H1 (cell line): ENCODE data around the gene MDFIC. TPM values are rescaled to one million over a fixed set of nuclear protein-coding genes. Genes with fewer than 3 reads are reported as not detected.

Source experiments
- CTCF ChIA-PET: fragments of 300-600 bp; sonication (Branson Sonifier 250); formaldehyde crosslinking; loops from one replicate; lab custom pipeline; 2021; ENCODE audit not compliant: partially characterized antibody; lab: Charles Lee
- POLR2A ChIA-PET: fragments of 300-600 bp; sonication (Branson Sonifier 250); formaldehyde crosslinking; loops from one replicate; lab custom pipeline; 2021; ENCODE audit warnings: inconsistent platforms; ENCODE audit not compliant: partially characterized antibody; lab: Charles Lee
- DNase-seq, 2 experiments: peaks; one replicate each; pipeline versions ENCODE4 v3.0.0 to v3.0.0-alpha.2; 2010 to 2022; ENCODE audit warnings: low spot score in 2 of 2, low read depth in 1 of 2, mixed read lengths in 1 of 2
- FAIRE-seq: peaks from 2 replicates; lab custom pipeline; 2011; peaks lifted over from hg19 to GRCh38; lab: Jason Lieb, UNC
- H2AFZ ChIP-seq: 2 replicates; pipeline ENCODE4 v1.8.1; 2012; ENCODE audit warnings: low read length, inconsistent platforms
- H2AK5ac ChIP-seq: 2 replicates; pipeline ENCODE4 v1.6.1; 2013; ENCODE audit warnings: low read depth, low read length
- H2BK120ac ChIP-seq: replicated peaks from 2 replicates; pipeline ENCODE3; 2013; ENCODE audit warnings: low read depth, low read length, inconsistent platforms
- H2BK12ac ChIP-seq: 2 replicates; pipeline ENCODE4 v1.6.1; 2013; ENCODE audit warnings: low read depth, low read length
- H2BK15ac ChIP-seq: 2 replicates; pipeline ENCODE4 v1.6.1; 2013; ENCODE audit warnings: low read length
- H2BK20ac ChIP-seq: 2 replicates; pipeline ENCODE4 v1.6.1; 2013; ENCODE audit warnings: low read length
- H2BK5ac ChIP-seq: 2 replicates; pipeline ENCODE4 v1.6.1; 2013; ENCODE audit warnings: low read depth, low read length
- H3K14ac ChIP-seq: 2 replicates; pipeline ENCODE4 v1.6.1; 2013; ENCODE audit warnings: inconsistent platforms; ENCODE audit not compliant: insufficient read length
- H3K18ac ChIP-seq: 2 replicates; pipeline ENCODE4 v1.6.1; 2013; ENCODE audit warnings: low read length; ENCODE audit errors: extremely low read depth
- H3K23ac ChIP-seq: 2 replicates; pipeline ENCODE4 v1.6.1; 2013; ENCODE audit warnings: inconsistent platforms; ENCODE audit not compliant: insufficient read length
- H3K23me2 ChIP-seq: 2 replicates; pipeline ENCODE4 v1.6.1; 2013; ENCODE audit warnings: low read depth, low read length
- H3K27ac ChIP-seq: 2 replicates; pipeline ENCODE4 v1.6.1; 2011; ENCODE audit warnings: low read depth, low read length, inconsistent platforms
- H3K27me3 ChIP-seq, 4 experiments: replicated peaks in 1 of 4; 1 replicate in 1 of 4; 2 replicates in 3 of 4; pipeline versions ENCODE4 v1.6.1 to v1.8.1; 2011 to 2013; ENCODE audit warnings: low read length in 3 of 4, mild to moderate bottlenecking in 3 of 4, inconsistent platforms in 2 of 4, mixed read lengths in 2 of 4, moderate library complexity in 1 of 4; ENCODE audit not compliant: control insufficient read depth in 3 of 4, insufficient read depth in 3 of 4; ENCODE audit errors: extremely low read depth in 1 of 4
- H3K36me3 ChIP-seq, 4 experiments: 2 replicates each; pipeline versions ENCODE4 v1.6.1 to v1.8.1; 2011 to 2013; ENCODE audit warnings: mild to moderate bottlenecking in 4 of 4, low read length in 3 of 4, moderate library complexity in 2 of 4, control low read depth in 1 of 4, inconsistent platforms in 1 of 4; ENCODE audit not compliant: insufficient read depth in 4 of 4, control insufficient read depth in 2 of 4
- H3K4ac ChIP-seq: replicated peaks from 2 replicates; pipeline ENCODE3; 2013; ENCODE audit warnings: low read length, low read depth, mixed read lengths, inconsistent platforms; ENCODE audit not compliant: insufficient read length
- H3K4me1 ChIP-seq, 4 experiments: replicated peaks in 1 of 4; 1 replicate in 1 of 4; 2 replicates in 3 of 4; pipeline versions ENCODE4 v1.6.1 to v1.8.1; 2011 to 2013; ENCODE audit warnings: low read length in 3 of 4, inconsistent platforms in 2 of 4, mixed read lengths in 1 of 4; ENCODE audit not compliant: insufficient read depth in 4 of 4, control insufficient read depth in 3 of 4
- H3K4me2 ChIP-seq, 2 experiments: 2 replicates each; pipeline versions ENCODE4 v1.6.1 to v1.8.1; 2011 to 2013; ENCODE audit warnings: low read depth in 2 of 2, low read length in 2 of 2, control low read depth in 1 of 2, inconsistent platforms in 1 of 2, mild to moderate bottlenecking in 1 of 2; ENCODE audit not compliant: insufficient read depth in 1 of 2
- H3K4me3 ChIP-seq, 4 experiments: fragments of 200-600, 300-600 bp in 1 of 4; sonication (generic), shearing (Covaris generic), sonication (Bioruptor Twin) in 1 of 4; 2 replicates each; pipeline versions ENCODE4 v1.5.1 to v1.8.1; 2011 to 2016; ENCODE audit warnings: low read length in 4 of 4, low read depth in 3 of 4, control low read depth in 2 of 4, inconsistent platforms in 2 of 4, mild to moderate bottlenecking in 2 of 4, mixed read lengths in 1 of 4, moderate library complexity in 1 of 4; ENCODE audit not compliant: insufficient read depth in 2 of 4; ENCODE audit errors: extremely low read depth in 1 of 4
- H3K56ac ChIP-seq: replicated peaks from 2 replicates; pipeline ENCODE3; 2013; ENCODE audit warnings: low read depth, mild to moderate bottlenecking, mixed read lengths, low read length, inconsistent platforms; ENCODE audit not compliant: insufficient read length
- H3K79me1 ChIP-seq: 2 replicates; pipeline ENCODE4 v1.6.1; 2013; ENCODE audit warnings: low read depth, low read length, control low read depth
- H3K79me2 ChIP-seq, 2 experiments: 2 replicates each; pipeline versions ENCODE4 v1.6.1 to v1.8.1; 2012 to 2013; ENCODE audit warnings: low read length in 2 of 2, mild to moderate bottlenecking in 2 of 2, inconsistent platforms in 1 of 2; ENCODE audit not compliant: insufficient read depth in 2 of 2, control insufficient read depth in 1 of 2
- H3K9ac ChIP-seq, 4 experiments: replicated peaks in 1 of 4; 1 replicate in 1 of 4; 2 replicates in 3 of 4; pipeline versions ENCODE4 v1.6.1 to v1.8.1; 2011 to 2013; ENCODE audit warnings: low read depth in 3 of 4, low read length in 3 of 4, control low read depth in 2 of 4, mild to moderate bottlenecking in 2 of 4, moderate library complexity in 2 of 4, inconsistent platforms in 1 of 4; ENCODE audit errors: extremely low read depth in 1 of 4
- H3K9me3 ChIP-seq, 2 experiments: 2 replicates each; pipeline versions ENCODE4 v1.6.1 to v1.8.1; 2012 to 2013; ENCODE audit warnings: mild to moderate bottlenecking in 2 of 2, moderate library complexity in 2 of 2, control low read depth in 1 of 2, inconsistent platforms in 1 of 2, low read depth in 1 of 2, low read length in 1 of 2, mixed read lengths in 1 of 2; ENCODE audit not compliant: insufficient read depth in 2 of 2
- H4K20me1 ChIP-seq, 2 experiments: replicated peaks in 1 of 2; 2 replicates each; pipeline versions ENCODE3 to v1.8.1; 2011 to 2013; ENCODE audit warnings: inconsistent platforms in 2 of 2, low read length in 2 of 2, mild to moderate bottlenecking in 1 of 2; ENCODE audit not compliant: insufficient read depth in 2 of 2, control insufficient read depth in 1 of 2
- H4K5ac ChIP-seq: 2 replicates; pipeline ENCODE4 v1.6.1; 2013; ENCODE audit warnings: low read length, low read depth, mixed read lengths, inconsistent platforms; ENCODE audit not compliant: insufficient read length
- H4K8ac ChIP-seq: 2 replicates; pipeline ENCODE4 v1.8.0; 2013; ENCODE audit warnings: mild to moderate bottlenecking, moderate library complexity, low read length, inconsistent platforms; ENCODE audit not compliant: insufficient read depth; ENCODE audit errors: extremely low read depth
- H4K91ac ChIP-seq: replicated peaks from 2 replicates; pipeline ENCODE3; 2013; ENCODE audit warnings: low read length, mixed read lengths, inconsistent platforms; ENCODE audit not compliant: insufficient read length
- BRCA1 ChIP-seq: IDR thresholded peaks from 2 replicates; pipeline ENCODE4 v1.6.1; 2012; ENCODE audit warnings: low read depth, low read length, improper control_type of control experiment
- CBX8 ChIP-seq: fragments of 300-800, 300-1000 bp; sonication (generic); IDR thresholded peaks from 2 replicates; pipeline ENCODE4 v1.7.1; 2016; ENCODE audit warnings: low read depth, low read length, borderline replicate concordance
- RAD21 ChIP-seq, 2 experiments: IDR thresholded peaks in 1 of 2; conservative IDR thresholded peaks in 1 of 2; 2 replicates each; pipeline ENCODE4 v1.6.1; 2011; ENCODE audit warnings: low read depth in 2 of 2, low read length in 2 of 2, improper control_type of control experiment in 1 of 2, inconsistent platforms in 1 of 2, mild to moderate bottlenecking in 1 of 2, moderate library complexity in 1 of 2
- TAF1 ChIP-seq: IDR thresholded peaks from 2 replicates; pipeline ENCODE4 v1.6.1; 2011; ENCODE audit warnings: mild to moderate bottlenecking, low read depth, low read length
- WGBS, 2 experiments: shearing (Covaris generic) in 1 of 2; methylation state at CpG; one replicate each; pipeline versions ENCODE4 v1.1.6 to v1.1.7; 2013 to 2015; ENCODE audit warnings: low lambda C conversion rate in 2 of 2, mixed read lengths in 2 of 2, inconsistent platforms in 1 of 2, low coverage in 1 of 2, missing lambda C conversion rate in 1 of 2; ENCODE audit not compliant: insufficient replicate concordance in 2 of 2, insufficient coverage in 1 of 2, insufficient read length in 1 of 2; ENCODE audit errors: extremely low coverage in 1 of 2, missing lambda C conversion rate in 1 of 2; 5-methylcytosine and 5-hydroxymethylcytosine counted together
- polyA plus RNA-seq, 7 experiments: library from polyadenylated mRNA; depleted of rRNA in 3 of 7; stranded (reverse) in 5 of 7; unstranded in 2 of 7; fragments of >200 nt in 5 of 7; fragments of 200-250 nt in 2 of 7; gene quantifications; 1 replicate in 5 of 7; 2 replicates in 1 of 7; 4 replicates in 1 of 7; pipeline versions ENCODE4 v1.2.1 to v1.2.3, GENCODE V29; 2011 to 2013; ENCODE audit warnings: missing spikeins in 2 of 7, mixed read lengths in 2 of 7
- total RNA-seq: library from RNA; stranded (reverse); fragmentation: NEBNext Ultra II Directional; extraction: Animal tissue kit (Norgen Biotek cat#: 25700); gene quantifications from 2 replicates; pipeline ENCODE4 v1.2.1, GENCODE V29; 2021

MDFIC gene
- total and polyA plus RNA-seq, 2 of the 8 experiments (the other 6 are each of a cell fraction or from before 2014, with no cell fraction given), result 2.3 to 11.4 TPM

GRCh38 chr7:114874170-114874569 lies 47.7 kb upstream of the MDFIC start:
- H4K91ac ChIP-seq, result no peak overlapping the region
- DNase-seq, result no peak
- no peak overlapping the region for H3K23ac ChIP-seq
- H3K79me2 ChIP-seq, result no peaks in the 10 kb centered on the region
- no peak overlapping the region for H2BK20ac ChIP-seq
- no peak overlapping the region for H2BK15ac ChIP-seq
- H3K27me3 ChIP-seq, result no peaks in the 10 kb centered on the region
- H4K5ac ChIP-seq, result no peak overlapping the region
- no peaks in the 10 kb centered on the region for H3K79me1 ChIP-seq
- H4K8ac ChIP-seq, result no peak overlapping the region
- no peak overlapping the region for H2AK5ac ChIP-seq
- H2BK12ac ChIP-seq, result no peak overlapping the region
- H2AFZ ChIP-seq, result no peak overlapping the region
- ChIA-PET CTCF (no interaction called here), POLR2A (no interaction called here)
- H3K14ac ChIP-seq, result no peak overlapping the region
- H3K56ac ChIP-seq, result no peak overlapping the region
- H2BK5ac ChIP-seq, result no peak overlapping the region
- no peak for FAIRE-seq
- no peaks in the 10 kb centered on the region; the same call in 1 of the 2 replicates for H3K23me2 ChIP-seq
- H2BK120ac ChIP-seq, result no peak overlapping the region
- H3K4me1 ChIP-seq, result no peaks in the 10 kb centered on the region
- no peak overlapping the region for H3K9ac ChIP-seq
- H3K27ac ChIP-seq, result no peak overlapping the region
- H3K36me3 ChIP-seq, result no peaks in the 10 kb centered on the region
- no peak overlapping the region for H3K4me2 ChIP-seq
- H3K9me3 ChIP-seq, result no peaks in the 10 kb centered on the region
- WGBS, 2 experiments, result 100% methylated on average over 1 of the region's 1 CpG; no CpG with 5 or more reads in 1 of the 2 experiments
- H3K18ac ChIP-seq, result no peak overlapping the region
- H3K4me3 ChIP-seq, result no peak overlapping the region
- H4K20me1 ChIP-seq, result no peaks in the 10 kb centered on the region
- no peak overlapping the region for H3K4ac ChIP-seq
- TF ChIP-seq BRCA1, result no peak
- no peak for TF ChIP-seq RAD21 (IDR thresholded peaks at IDR 0.05 in 1 of 2, conservative IDR thresholded peaks at IDR 0.05 in 1 of 2; ENCODE audit: low read depth in 2 of 2, low read length in 2 of 2)
- TF ChIP-seq TAF1, result no peak
- TF ChIP-seq CBX8, result no peak
